H9 (cell line): ENCODE data around the gene MCHR1. TPM values are rescaled to one million over a fixed set of nuclear protein-coding genes. Genes with fewer than 3 reads are reported as not detected.

Experiments
- DNase-seq: peaks from one replicate; pipeline ENCODE4 v3.0.0-alpha.2; 2017
- H2AFZ ChIP-seq: one replicate; pipeline ENCODE4 v1.6.1; 2013; ENCODE audit warnings: mild to moderate bottlenecking, low read length, control low read depth, moderate library complexity
- H2AK5ac ChIP-seq: 2 replicates; pipeline ENCODE4 v1.6.1; 2013; ENCODE audit warnings: low read length, control low read depth, mixed read lengths; ENCODE audit not compliant: insufficient read length
- H2BK120ac ChIP-seq: one replicate; pipeline ENCODE4 v1.6.1; 2013; ENCODE audit warnings: low read depth, mild to moderate bottlenecking, low read length, control low read depth, inconsistent platforms; ENCODE audit not compliant: poor library complexity, severe bottlenecking
- H2BK12ac ChIP-seq: 2 replicates; pipeline ENCODE4 v1.6.1; 2013; ENCODE audit warnings: low read length, control low read depth, mixed read lengths, low read depth; ENCODE audit not compliant: insufficient read length
- H2BK15ac ChIP-seq: 2 replicates; pipeline ENCODE4 v1.6.1; 2013; ENCODE audit warnings: low read depth, low read length, control low read depth
- H2BK20ac ChIP-seq: one replicate; pipeline ENCODE4 v1.6.1; 2013; ENCODE audit warnings: low read depth, mild to moderate bottlenecking, low read length, control low read depth, inconsistent platforms; ENCODE audit not compliant: poor library complexity, severe bottlenecking
- H2BK5ac ChIP-seq: 2 replicates; pipeline ENCODE4 v1.6.1; 2013; ENCODE audit warnings: low read length, control low read depth, mixed read lengths; ENCODE audit not compliant: insufficient read length
- H3K14ac ChIP-seq: 2 replicates; pipeline ENCODE4 v1.6.1; 2013; ENCODE audit warnings: low read length, control low read depth; ENCODE audit not compliant: insufficient read depth
- H3K18ac ChIP-seq: 2 replicates; pipeline ENCODE4 v1.6.1; 2013; ENCODE audit warnings: low read depth, mild to moderate bottlenecking, mixed read lengths, low read length, control low read depth; ENCODE audit not compliant: insufficient read length
- H3K23ac ChIP-seq: 2 replicates; pipeline ENCODE4 v1.6.1; 2013; ENCODE audit warnings: low read length, control low read depth, mixed read lengths, low read depth; ENCODE audit not compliant: insufficient read length
- H3K23me2 ChIP-seq: 2 replicates; pipeline ENCODE4 v1.6.1; 2013; ENCODE audit warnings: low read depth, mild to moderate bottlenecking, mixed read lengths, low read length, control low read depth; ENCODE audit not compliant: insufficient read length, poor library complexity, severe bottlenecking
- H3K27ac ChIP-seq: 2 replicates; pipeline ENCODE4 v1.5.1; 2013; ENCODE audit warnings: low read length, control low read depth, mixed read lengths, low read depth; ENCODE audit not compliant: insufficient read length
- H3K27me3 ChIP-seq: 2 replicates; pipeline ENCODE4 v1.6.1; 2013; ENCODE audit warnings: low read length, control low read depth, inconsistent platforms; ENCODE audit not compliant: insufficient read depth
- H3K4ac ChIP-seq: 2 replicates; pipeline ENCODE4 v1.6.1; 2013; ENCODE audit warnings: low read depth, mild to moderate bottlenecking, control low read depth, inconsistent platforms, low read length, moderate library complexity
- H3K4me1 ChIP-seq: 2 replicates; pipeline ENCODE4 v1.6.1; 2013; ENCODE audit warnings: low read length, control low read depth, inconsistent platforms; ENCODE audit not compliant: insufficient read depth
- H3K4me2 ChIP-seq: 2 replicates; pipeline ENCODE4 v1.6.1; 2013; ENCODE audit warnings: low read length, control low read depth, mixed read lengths; ENCODE audit not compliant: insufficient read length, insufficient read depth
- H3K56ac ChIP-seq: 2 replicates; pipeline ENCODE4 v1.6.1; 2013; ENCODE audit warnings: low read depth, mild to moderate bottlenecking, mixed read lengths, low read length, control low read depth; ENCODE audit not compliant: insufficient read length
- H3K79me1 ChIP-seq: 2 replicates; pipeline ENCODE4 v1.6.1; 2013; ENCODE audit warnings: low read depth, mild to moderate bottlenecking, moderate library complexity, low read length, control low read depth, inconsistent platforms; ENCODE audit not compliant: insufficient read depth, poor library complexity, severe bottlenecking
- H3K79me2 ChIP-seq: 2 replicates; pipeline ENCODE4 v1.6.1; 2013; ENCODE audit warnings: low read length, control low read depth, inconsistent platforms; ENCODE audit not compliant: insufficient read depth
- H3K9ac ChIP-seq: 2 replicates; pipeline ENCODE4 v1.6.1; 2013; ENCODE audit warnings: low read length, control low read depth, mixed read lengths; ENCODE audit not compliant: insufficient read length; ENCODE audit errors: extremely low read depth
- H3K9me3 ChIP-seq: one replicate; pipeline ENCODE4 v1.6.1; 2013; ENCODE audit warnings: low read depth, low read length, inconsistent platforms; ENCODE audit not compliant: control insufficient read depth
- H3T11ph ChIP-seq: one replicate; pipeline ENCODE4 v1.6.1; 2013; ENCODE audit warnings: mild to moderate bottlenecking, low read length, control low read depth, inconsistent platforms
- H4K20me1 ChIP-seq: one replicate; pipeline ENCODE4 v1.6.1; 2013; ENCODE audit not compliant: control insufficient read depth, insufficient read length, insufficient read depth
- H4K5ac ChIP-seq: 2 replicates; pipeline ENCODE4 v1.6.1; 2013; ENCODE audit warnings: low read depth, mild to moderate bottlenecking, mixed read lengths, low read length, control low read depth; ENCODE audit not compliant: insufficient read length
- H4K8ac ChIP-seq: replicated peaks from 2 replicates; pipeline ENCODE4 v1.6.1; 2013; ENCODE audit warnings: low read length, control low read depth, mixed read lengths, low read depth; ENCODE audit not compliant: insufficient read length
- H4K91ac ChIP-seq: 2 replicates; pipeline ENCODE4 v1.6.1; 2013; ENCODE audit warnings: low read depth, mild to moderate bottlenecking, moderate library complexity, mixed read lengths, low read length, control low read depth; ENCODE audit not compliant: insufficient read length
- H3K27ac Mint-ChIP-seq, 3 experiments: 2 replicates in 2 of 3; 3 replicates in 1 of 3; pipeline ENCODE4 v1.8.0; 2020 to 2021; ENCODE audit warnings: mixed read lengths in 3 of 3, mild to moderate bottlenecking in 1 of 3, moderate library complexity in 1 of 3
- H3K27me3 Mint-ChIP-seq: 2 replicates; pipeline ENCODE4 v1.8.0; 2021; ENCODE audit warnings: low read depth, mild to moderate bottlenecking, moderate library complexity, mixed read lengths
- H3K36me3 Mint-ChIP-seq, 3 experiments: 2 replicates in 2 of 3; 3 replicates in 1 of 3; pipeline ENCODE4 v1.8.0; 2020 to 2021; ENCODE audit warnings: low read depth in 3 of 3, mixed read lengths in 3 of 3; ENCODE audit not compliant: insufficient read depth in 1 of 3
- H3K4me1 Mint-ChIP-seq, 2 experiments: 2 replicates each; pipeline ENCODE4 v1.8.0; 2020; ENCODE audit warnings: mixed read lengths in 2 of 2
- H3K4me3 Mint-ChIP-seq, 2 experiments: 2 replicates in 1 of 2; 3 replicates in 1 of 2; pipeline ENCODE4 v1.8.0; 2020 to 2021; ENCODE audit warnings: mild to moderate bottlenecking in 2 of 2, mixed read lengths in 2 of 2, moderate library complexity in 1 of 2
- H3K9me3 Mint-ChIP-seq, 2 experiments: 2 replicates in 1 of 2; 3 replicates in 1 of 2; pipeline ENCODE4 v1.8.0; 2020; ENCODE audit warnings: mild to moderate bottlenecking in 2 of 2, mixed read lengths in 2 of 2, moderate library complexity in 1 of 2
- WGBS: extraction: QIAGEN DNeasy Blood & Tissue Kit; methylation state at CpG from one replicate; pipeline ENCODE4 v1.1.7; 2013; ENCODE audit warnings: missing lambda C conversion rate, low lambda C conversion rate, mixed read lengths; ENCODE audit not compliant: insufficient read length; ENCODE audit errors: extremely low coverage; 5-methylcytosine and 5-hydroxymethylcytosine counted together
- total RNA-seq: library from RNA; stranded (reverse); gene quantifications from 2 replicates; pipeline ENCODE4 v1.2.1, GENCODE V29; 2021
- TF ChIP-seq, protein P1 (sequence below): fragments of 200-600 bp; sonication (generic); conservative IDR thresholded peaks from 3 replicates; pipeline ENCODE4 v1.8.0; 2021; ENCODE audit warnings: antibody characterized with exemption, mild to moderate bottlenecking

Gene MCHR1
- total RNA-seq, 1 experiment from 2014 or later: 2.9 TPM

DNA sequence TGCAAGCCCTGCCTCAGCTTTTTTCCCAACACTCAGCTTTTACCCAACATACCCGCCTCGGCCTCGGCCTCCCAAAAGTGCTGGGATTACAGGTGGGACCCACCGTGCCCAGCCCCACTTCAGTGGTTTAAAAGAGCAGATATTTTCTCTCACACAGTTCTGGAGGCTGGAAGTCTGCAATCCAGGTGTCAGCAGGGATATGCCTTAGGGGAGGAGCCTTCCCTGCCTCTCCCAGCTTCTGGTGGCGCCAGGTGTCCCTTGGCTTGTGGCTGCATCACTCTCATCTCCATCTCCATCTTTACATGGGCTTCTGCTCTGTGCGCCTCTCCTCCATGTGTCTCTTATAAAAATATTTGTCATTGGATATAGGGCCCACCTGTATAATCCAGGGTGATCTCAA is 50.0 kb downstream of the MCHR1 start:
- Histone ChIP-seq H4K91ac (no peak overlapping the region), H3T11ph (no peak overlapping the region), H2AFZ (no peak overlapping the region), H2BK120ac (no peak overlapping the region), H3K14ac (no peak overlapping the region), H3K56ac (no peak overlapping the region), H3K9me3 (no peaks in the 10 kb centered on the region), H4K8ac (no peak overlapping the region), H3K23ac (no peak overlapping the region), H2BK5ac (no peak overlapping the region), H3K4me2 (no peak overlapping the region), H3K23me2 (no peaks in the 10 kb centered on the region), H2AK5ac (no peak overlapping the region), H4K5ac (no peak overlapping the region), H3K18ac (no peak overlapping the region), H3K79me2 (no peaks in the 10 kb centered on the region), H2BK12ac (no peak overlapping the region), H2BK15ac (no peak overlapping the region), H3K27me3 (no peaks in the 10 kb centered on the region), H3K27ac (no peak overlapping the region), H3K9ac (no peak overlapping the region), H3K79me1 (no peaks in the 10 kb centered on the region), H4K20me1 (no peaks in the 10 kb centered on the region), H3K4me1 (no peaks in the 10 kb centered on the region; the same call in 1 of the 2 replicates), H3K4ac (no peak overlapping the region), H2BK20ac (no peak overlapping the region)
- H3K4me1 Mint-ChIP-seq: peaks cover 35 to 37% of the 10 kb centered on the region in 2 experiments
- H3K4me3 Mint-ChIP-seq: no peak overlapping the region
- peaks cover 0 to 7% of the 10 kb centered on the region in 2 experiments; a peak in 2 of 5 replicates for H3K9me3 Mint-ChIP-seq
- no peak for DNase-seq
- no CpG with 5 or more reads among the region's 6 CpGs for WGBS
- H3K36me3 Mint-ChIP-seq: no peaks in the 10 kb centered on the region; a peak in 2 of 7 replicates
- H3K27me3 Mint-ChIP-seq: no peaks in the 10 kb centered on the region
- no peak overlapping the region for H3K27ac Mint-ChIP-seq
- TF ChIP-seq, protein P1, sequence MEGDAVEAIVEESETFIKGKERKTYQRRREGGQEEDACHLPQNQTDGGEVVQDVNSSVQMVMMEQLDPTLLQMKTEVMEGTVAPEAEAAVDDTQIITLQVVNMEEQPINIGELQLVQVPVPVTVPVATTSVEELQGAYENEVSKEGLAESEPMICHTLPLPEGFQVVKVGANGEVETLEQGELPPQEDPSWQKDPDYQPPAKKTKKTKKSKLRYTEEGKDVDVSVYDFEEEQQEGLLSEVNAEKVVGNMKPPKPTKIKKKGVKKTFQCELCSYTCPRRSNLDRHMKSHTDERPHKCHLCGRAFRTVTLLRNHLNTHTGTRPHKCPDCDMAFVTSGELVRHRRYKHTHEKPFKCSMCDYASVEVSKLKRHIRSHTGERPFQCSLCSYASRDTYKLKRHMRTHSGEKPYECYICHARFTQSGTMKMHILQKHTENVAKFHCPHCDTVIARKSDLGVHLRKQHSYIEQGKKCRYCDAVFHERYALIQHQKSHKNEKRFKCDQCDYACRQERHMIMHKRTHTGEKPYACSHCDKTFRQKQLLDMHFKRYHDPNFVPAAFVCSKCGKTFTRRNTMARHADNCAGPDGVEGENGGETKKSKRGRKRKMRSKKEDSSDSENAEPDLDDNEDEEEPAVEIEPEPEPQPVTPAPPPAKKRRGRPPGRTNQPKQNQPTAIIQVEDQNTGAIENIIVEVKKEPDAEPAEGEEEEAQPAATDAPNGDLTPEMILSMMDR: no peak

Other genes starting within 250 kb of the MCHR1 start
- 38.1 and 44.4 TPM in 2 replicates for gene MRTFA, start 42.8 kb upstream of the MCHR1 start, total RNA-seq
- gene SLC25A17, start 139.9 kb downstream of the MCHR1 start, total RNA-seq: 26.5 and 30.2 TPM in 2 replicates
- gene ST13, start 177.2 kb downstream of the MCHR1 start, total RNA-seq: 345 and 353 TPM in 2 replicates
- 17.1 and 18.3 TPM in 2 replicates for gene XPNPEP3, start 177.7 kb downstream of the MCHR1 start, total RNA-seq
- gene DNAJB7, start 182.6 kb downstream of the MCHR1 start, total RNA-seq: not detected in 2 replicates